Activated CD8-positive, alpha-beta T cell treated with anti-CD3 and anti-CD28 coated beads for 36 hours (primary cell): ENCODE measurements around the gene SLC41A3. TPM values are rescaled to one million over a fixed set of nuclear protein-coding genes. Genes with fewer than 3 reads are reported as not detected.

Experiments
- ATAC-seq: fragments of 200-7000 bp; cut with Tn5 transposase; one replicate; pipeline ENCODE4 v1.10.0; 2021; ENCODE audit warnings: mild to moderate bottlenecking, moderate library complexity
- CTCF ChIA-PET: fragments of 350-600 bp; sonication (Branson Sonifier 250); formaldehyde crosslinking; loops from one replicate; lab custom pipeline; 2021; ENCODE audit warnings: antibody characterized with exemption; lab: Charles Lee
- POLR2A ChIA-PET: fragments of 350-600 bp; sonication (Branson Sonifier 250); formaldehyde crosslinking; loops from one replicate; lab custom pipeline; 2021; ENCODE audit warnings: antibody characterized with exemption; lab: Charles Lee
- DNase-seq: peaks from one replicate; pipeline ENCODE4 v3.0.0-alpha.2; 2020
- H3K27ac Mint-ChIP-seq: one replicate; pipeline ENCODE4 v1.8.0; 2021; ENCODE audit warnings: mild to moderate bottlenecking, mixed read lengths
- H3K27me3 Mint-ChIP-seq: one replicate; pipeline ENCODE4 v1.8.0; 2021; ENCODE audit warnings: mixed read lengths
- H3K36me3 Mint-ChIP-seq: one replicate; pipeline ENCODE4 v1.8.0; 2021; ENCODE audit warnings: low read depth, mixed read lengths
- H3K4me1 Mint-ChIP-seq: one replicate; pipeline ENCODE4 v1.8.0; 2021; ENCODE audit warnings: low read depth, mixed read lengths
- H3K4me3 Mint-ChIP-seq: one replicate; pipeline ENCODE4 v1.8.0; 2021; ENCODE audit warnings: mild to moderate bottlenecking, moderate library complexity, mixed read lengths
- H3K9me3 Mint-ChIP-seq: one replicate; pipeline ENCODE4 v1.8.0; 2021; ENCODE audit warnings: mixed read lengths
- intact Hi-C: fragments of 100-400 bp; cut with micrococcal nuclease; formaldehyde crosslinking; loops from one replicate; pipeline ENCODE4 v1.10.0; 2022
- total RNA-seq, 2 experiments: library from RNA; stranded (reverse); gene quantifications; one replicate each; pipeline ENCODE4 v1.2.3, GENCODE V29; 2021
- TF ChIP-seq, protein P1 (sequence below): fragments of 200-600 bp; IDR thresholded peaks from one replicate; pipeline ENCODE4 v1.8.0; 2022; ENCODE audit warnings: antibody characterized with exemption, mild to moderate bottlenecking

Gene SLC41A3
- total RNA-seq, 2 experiments from 2014 or later, result 19.1 to 23.4 TPM

DNA sequence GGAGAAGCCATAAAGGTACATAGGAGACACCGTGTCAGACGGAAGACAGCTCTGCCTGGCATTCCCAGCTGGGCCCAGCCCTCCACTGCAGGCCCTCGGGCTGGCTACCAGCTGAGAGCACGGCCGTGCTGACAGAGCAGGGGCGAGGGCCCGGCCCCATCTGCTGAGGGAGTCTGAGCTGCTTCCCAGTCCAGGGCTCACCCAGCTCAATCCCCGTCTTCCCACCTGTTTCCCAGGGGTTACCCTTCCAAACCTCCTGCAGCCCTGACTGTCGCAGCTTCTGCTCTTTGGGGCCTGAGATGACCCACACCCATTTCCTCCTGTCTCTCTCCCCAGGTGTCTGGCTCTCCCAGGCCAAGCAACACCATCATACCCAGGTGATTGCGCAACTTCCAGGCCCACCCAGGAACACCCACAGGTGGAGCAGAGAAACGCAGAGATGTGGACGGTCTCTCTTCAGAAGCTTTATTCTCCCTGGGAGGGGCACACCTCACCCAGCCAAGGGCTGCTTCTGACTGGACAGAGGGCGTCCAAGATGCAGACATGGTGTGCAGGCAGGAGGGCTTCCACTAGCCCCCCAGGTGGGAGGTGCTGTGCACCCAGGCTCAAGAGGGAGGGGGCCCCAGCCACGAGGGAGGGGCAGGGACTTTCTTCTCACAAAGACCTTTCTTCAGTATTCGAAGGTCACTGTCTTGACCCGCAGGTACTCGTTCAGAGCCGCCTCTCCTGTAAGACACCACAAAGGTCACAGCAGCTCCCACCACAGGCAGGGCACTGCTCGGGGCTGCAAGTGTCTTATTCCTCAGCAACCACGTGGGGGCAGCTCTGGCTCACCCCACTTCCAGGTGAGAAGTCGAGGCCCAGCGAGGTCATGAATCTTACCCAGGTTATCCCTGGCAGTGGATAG is 19.4 kb upstream of the SLC41A3 start:
- no peak for ATAC-seq
- H3K36me3 Mint-ChIP-seq, result no peaks in the 10 kb centered on the region
- no peaks in the 10 kb centered on the region for H3K27me3 Mint-ChIP-seq
- ChIA-PET CTCF (no interaction called here), POLR2A (no interaction called here)
- no peak overlapping the region for H3K4me3 Mint-ChIP-seq
- TF ChIP-seq, protein P1, sequence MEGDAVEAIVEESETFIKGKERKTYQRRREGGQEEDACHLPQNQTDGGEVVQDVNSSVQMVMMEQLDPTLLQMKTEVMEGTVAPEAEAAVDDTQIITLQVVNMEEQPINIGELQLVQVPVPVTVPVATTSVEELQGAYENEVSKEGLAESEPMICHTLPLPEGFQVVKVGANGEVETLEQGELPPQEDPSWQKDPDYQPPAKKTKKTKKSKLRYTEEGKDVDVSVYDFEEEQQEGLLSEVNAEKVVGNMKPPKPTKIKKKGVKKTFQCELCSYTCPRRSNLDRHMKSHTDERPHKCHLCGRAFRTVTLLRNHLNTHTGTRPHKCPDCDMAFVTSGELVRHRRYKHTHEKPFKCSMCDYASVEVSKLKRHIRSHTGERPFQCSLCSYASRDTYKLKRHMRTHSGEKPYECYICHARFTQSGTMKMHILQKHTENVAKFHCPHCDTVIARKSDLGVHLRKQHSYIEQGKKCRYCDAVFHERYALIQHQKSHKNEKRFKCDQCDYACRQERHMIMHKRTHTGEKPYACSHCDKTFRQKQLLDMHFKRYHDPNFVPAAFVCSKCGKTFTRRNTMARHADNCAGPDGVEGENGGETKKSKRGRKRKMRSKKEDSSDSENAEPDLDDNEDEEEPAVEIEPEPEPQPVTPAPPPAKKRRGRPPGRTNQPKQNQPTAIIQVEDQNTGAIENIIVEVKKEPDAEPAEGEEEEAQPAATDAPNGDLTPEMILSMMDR, result no peak
- H3K27ac Mint-ChIP-seq, result no peak overlapping the region
- no peaks in the 10 kb centered on the region for H3K9me3 Mint-ChIP-seq
- H3K4me1 Mint-ChIP-seq, result no peaks in the 10 kb centered on the region
- intact Hi-C loops, result no loop called here
- no peak for DNase-seq

GRCh38 chr3:126102530-126102951 is 18.6 kb upstream of the SLC41A3 start:
- Mint-ChIP-seq H3K36me3 (no peaks in the 10 kb centered on the region), H3K9me3 (no peaks in the 10 kb centered on the region), H3K4me1 (no peaks in the 10 kb centered on the region), H3K27ac (no peak overlapping the region), H3K4me3 (no peak overlapping the region), H3K27me3 (no peaks in the 10 kb centered on the region)
- intact Hi-C loops, result no loop called here
- ChIA-PET CTCF (no interaction called here), POLR2A (no interaction called here)
- DNase-seq, result no peak
- ATAC-seq, result no peak
- TF ChIP-seq, protein P1, result no peak

DNA sequence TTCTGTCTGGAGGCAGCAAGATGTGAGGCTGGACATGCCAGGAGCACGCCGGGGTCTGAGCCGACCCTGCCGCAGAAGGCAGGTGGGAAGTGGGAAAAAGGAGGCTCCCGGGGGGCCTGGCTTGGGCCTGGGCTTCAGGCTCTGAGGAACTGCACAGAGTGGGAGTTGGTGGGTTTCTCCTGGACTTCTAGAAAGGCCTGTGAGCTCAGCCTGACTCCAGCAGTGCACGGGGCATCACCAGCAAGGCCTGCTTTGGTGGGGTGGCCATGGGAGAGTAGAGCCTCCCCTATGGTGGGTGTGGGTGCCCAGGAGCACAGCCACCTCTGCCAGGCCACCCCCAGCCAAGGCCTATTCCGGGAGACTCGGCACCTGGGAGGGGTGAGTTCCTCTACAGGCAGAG is 18.1 kb upstream of the SLC41A3 start:
- H3K27ac Mint-ChIP-seq, result no peak overlapping the region
- CTCF ChIA-PET, result no interaction called here
- DNase-seq, result no peak

GRCh38 chr3:126101521-126101982 is 17.6 kb upstream of the SLC41A3 start:
- TF ChIP-seq, protein P1, result no peak
- POLR2A ChIA-PET, result no interaction called here
- CTCF ChIA-PET, result no interaction called here
- H3K36me3 Mint-ChIP-seq, result no peaks in the 10 kb centered on the region
- peaks cover 7% of the 10 kb centered on the region for H3K9me3 Mint-ChIP-seq
- H3K4me1 Mint-ChIP-seq, result no peaks in the 10 kb centered on the region
- no peak overlapping the region for H3K27ac Mint-ChIP-seq
- no peaks in the 10 kb centered on the region for H3K27me3 Mint-ChIP-seq
- ATAC-seq, result no peak
- H3K4me3 Mint-ChIP-seq, result no peak overlapping the region
- intact Hi-C loops, result no loop called here
- DNase-seq, result no peak

More for the DNA sequence above, 18.1 kb upstream of the SLC41A3 start:
- TF ChIP-seq, protein P1, result no peak
- no peaks in the 10 kb centered on the region for H3K27me3 Mint-ChIP-seq
- no peak overlapping the region for H3K4me3 Mint-ChIP-seq
- ATAC-seq, result no peak
- POLR2A ChIA-PET, result no interaction called here
- peaks cover 3% of the 10 kb centered on the region for H3K9me3 Mint-ChIP-seq
- H3K4me1 Mint-ChIP-seq, result no peaks in the 10 kb centered on the region
- intact Hi-C loops, result no loop called here
- no peaks in the 10 kb centered on the region for H3K36me3 Mint-ChIP-seq

DNA sequence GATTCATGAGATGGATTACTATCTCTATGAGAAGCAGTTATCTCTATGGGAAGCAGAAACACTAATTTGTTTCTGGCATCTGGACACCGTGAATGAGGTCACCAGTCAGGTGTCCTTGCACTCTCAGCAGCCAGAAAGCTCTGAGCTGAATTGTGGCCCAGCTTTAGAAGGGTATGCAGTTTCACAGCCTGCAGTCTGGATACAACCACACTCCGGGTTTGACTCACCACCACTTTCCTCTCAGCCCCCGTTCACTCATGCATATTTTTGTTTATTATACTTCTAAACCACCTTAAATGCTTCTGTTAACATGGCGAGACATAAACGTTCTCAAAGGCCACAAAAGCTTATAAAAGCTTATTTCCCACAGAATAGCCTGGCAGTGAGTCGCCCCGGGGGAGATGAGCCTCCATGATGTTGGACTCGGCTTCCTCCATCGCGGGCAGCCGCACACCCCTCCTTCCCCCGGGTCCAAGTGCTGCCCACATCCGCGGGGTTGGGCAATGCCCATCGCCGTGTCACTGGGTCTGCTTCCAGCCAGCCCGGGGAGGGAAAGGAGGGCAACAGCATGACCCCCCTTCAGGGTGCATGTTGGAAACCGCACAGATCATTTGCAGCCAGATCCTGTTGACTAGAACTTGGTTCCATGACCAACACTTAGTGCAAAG is 16.8 kb upstream of the SLC41A3 start:
- DNase-seq, result no peak
- Mint-ChIP-seq H3K27ac (no peak overlapping the region), H3K9me3 (peaks cover 12% of the 10 kb centered on the region), H3K4me1 (no peaks in the 10 kb centered on the region), H3K36me3 (peaks cover under 1% of the 10 kb centered on the region), H3K4me3 (no peak overlapping the region), H3K27me3 (no peaks in the 10 kb centered on the region)
- no peak for ATAC-seq
- TF ChIP-seq, protein P1, result no peak
- intact Hi-C loops, result no loop called here
- CTCF ChIA-PET, result no interaction called here
- POLR2A ChIA-PET, result no interaction called here
